ENCODE data around the gene FAM181A.

FAM181A gene
- 0 to 0.13 (median 0) reads per million in 18 experiments for total RNA-seq

GRCh38 chr14:93926873-93927799 lies at the start of gene FAM181A:
Gene FAM181A, plus strand, starts transcription at chr14:93927344. Its CDS starts 942 bp downstream, at chr14:93928286.
- DNase-seq = no peak

DNA sequence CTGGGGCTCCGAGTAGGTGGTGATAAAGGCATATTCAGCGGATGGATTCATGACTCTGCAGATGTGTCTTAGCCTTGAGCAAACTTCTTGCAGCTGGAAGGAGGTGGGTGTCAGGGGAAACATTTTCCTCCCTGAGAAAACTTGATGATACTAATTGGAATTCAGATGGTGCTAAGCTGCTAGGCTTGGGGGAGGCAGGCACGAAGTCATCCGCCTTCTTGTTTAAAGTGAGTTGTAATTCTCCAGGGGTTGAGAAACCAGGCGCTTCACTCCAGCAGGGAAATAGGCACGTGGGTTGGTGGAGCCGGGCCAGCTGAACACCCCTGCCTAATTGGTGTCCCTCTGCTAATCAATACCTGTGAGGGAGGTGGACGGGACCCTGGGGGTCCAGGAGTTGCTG lies 48.9 kb upstream of the FAM181A start:
- DNase-seq = no peak

DNA sequence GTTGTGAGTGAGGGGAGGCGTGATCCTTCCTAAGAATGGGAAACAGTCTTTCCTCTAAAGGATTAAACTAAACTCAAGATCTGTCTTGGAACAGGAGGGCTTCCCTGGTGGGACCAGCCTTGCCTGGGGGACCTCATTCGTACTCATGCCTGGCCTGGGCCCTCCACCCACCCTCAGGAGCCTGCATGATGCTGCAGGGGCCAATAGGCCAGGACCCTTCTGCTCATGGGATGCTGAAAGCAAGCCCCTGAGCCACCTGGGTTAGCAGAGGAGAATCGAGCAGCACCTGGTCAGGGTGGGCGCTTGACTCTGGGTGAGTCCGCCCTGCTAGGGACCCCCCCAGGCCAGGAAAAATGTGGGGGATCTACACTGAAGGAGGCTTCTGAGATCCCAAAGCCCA lies 48.3 kb upstream of the FAM181A start:
- DNase-seq = no peak

GRCh38 chr14:93879362-93879983 lies 47.7 kb upstream of the FAM181A start:
- no peak for DNase-seq

DNA sequence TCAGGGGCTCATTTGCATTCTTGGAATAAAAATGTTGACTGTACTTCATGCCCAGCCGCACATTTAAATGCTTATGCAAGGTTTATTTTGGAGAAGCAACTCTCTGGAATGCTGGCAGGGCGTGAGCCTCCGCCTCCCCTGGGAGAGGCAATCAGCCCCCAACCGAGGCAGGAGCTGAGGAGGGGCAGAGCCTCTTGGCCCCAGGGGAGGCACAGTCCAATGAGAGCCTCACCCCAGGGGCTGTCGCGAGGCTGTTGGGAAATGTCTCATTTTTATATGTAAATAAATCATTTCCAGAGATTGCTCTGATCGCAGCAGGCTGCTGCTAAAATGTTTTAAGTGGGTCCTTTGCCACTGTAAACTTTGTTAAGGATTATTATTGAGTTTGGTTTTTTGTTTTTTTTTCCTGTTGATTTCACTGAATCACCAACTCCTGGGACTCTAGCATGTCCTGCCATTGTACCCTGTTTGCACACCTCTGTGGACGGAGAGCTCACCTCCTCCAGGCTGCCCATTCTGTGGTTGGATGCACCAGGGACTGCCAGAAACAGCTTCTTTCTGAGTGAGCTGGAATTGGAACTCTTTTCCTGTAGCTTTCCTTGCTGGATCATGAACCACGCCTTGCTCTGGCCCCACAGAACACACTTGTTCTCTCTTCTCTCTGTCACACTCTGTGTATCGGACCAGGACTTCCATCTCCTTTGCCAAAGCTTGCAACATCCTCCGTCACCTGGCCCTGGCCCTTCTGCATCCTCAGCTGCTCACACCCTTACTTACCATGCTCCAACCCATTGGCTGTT lies 46.9 kb upstream of the FAM181A start:
- DNase-seq = no peak

GRCh38 chr14:93884950-93885349 lies 42.2 kb upstream of the FAM181A start:
- DNase-seq = no peak

DNA sequence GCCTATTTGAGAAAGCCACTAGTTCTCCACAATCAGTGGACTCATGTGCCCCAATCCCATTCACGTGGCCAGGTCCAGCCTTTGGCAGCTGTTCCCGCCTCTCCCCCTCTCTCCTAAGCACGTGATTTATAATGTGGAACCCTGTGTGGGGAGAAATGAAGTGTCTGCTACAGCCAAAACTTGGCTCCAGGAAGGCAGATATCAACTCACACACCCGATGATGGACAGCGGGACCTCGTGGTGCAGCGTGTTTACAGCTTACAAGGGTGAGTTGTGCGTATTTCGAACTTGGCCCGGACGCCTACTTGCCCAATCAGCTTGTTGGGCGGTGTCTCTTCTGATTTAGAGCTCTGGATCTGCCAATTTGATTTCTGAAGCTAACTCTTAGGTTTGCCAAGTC lies 38.1 kb upstream of the FAM181A start:
- no peak for DNase-seq

GRCh38 chr14:93889739-93890483 lies 37.2 kb upstream of the FAM181A start:
- DNase-seq = no peak

DNA sequence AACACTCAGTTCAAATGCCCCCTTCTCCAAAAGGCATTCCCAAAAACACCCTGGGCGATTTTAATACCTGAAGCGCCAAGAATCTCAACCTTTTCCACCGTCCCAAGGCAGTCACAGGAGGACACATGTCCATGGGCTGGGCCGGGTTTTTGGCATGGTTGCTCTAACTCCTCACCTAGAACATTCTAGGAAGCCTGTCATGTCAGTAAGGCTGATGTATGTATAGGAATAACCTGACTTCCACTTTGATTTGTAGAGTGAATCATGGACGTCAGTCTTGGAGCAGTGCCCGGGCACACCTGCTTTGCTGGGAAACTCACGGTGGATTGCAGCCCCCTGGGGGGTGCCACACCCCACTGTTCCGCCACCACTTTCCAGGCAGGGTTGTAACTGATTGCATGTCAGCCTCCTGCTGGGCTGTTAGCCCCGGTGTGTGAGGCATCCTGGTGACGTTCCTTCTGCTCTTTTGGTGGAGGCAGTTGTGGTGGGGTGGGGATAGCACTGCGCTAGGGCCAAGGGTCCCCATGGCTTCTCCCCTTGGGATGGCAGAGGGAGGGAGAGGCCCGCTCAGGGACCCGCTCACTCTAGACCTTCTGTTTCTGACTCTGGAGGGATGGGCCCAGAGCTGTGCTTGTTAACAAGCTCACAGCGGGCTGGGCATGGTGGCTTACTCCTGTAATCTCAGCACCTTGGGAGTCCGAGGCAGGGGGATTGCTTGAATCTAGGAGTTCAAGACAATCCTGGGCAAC lies 35.2 kb upstream of the FAM181A start:
- DNase-seq = no peak

- DNase-seq = no peak
Observed at GRCh38 chr14:93892505-93892839, 34.7 kb upstream of the FAM181A start.

GRCh38 chr14:93892923-93893558 lies 34.1 kb upstream of the FAM181A start:
- peak; percentile 43 to 60 for DNase-seq

DNA sequence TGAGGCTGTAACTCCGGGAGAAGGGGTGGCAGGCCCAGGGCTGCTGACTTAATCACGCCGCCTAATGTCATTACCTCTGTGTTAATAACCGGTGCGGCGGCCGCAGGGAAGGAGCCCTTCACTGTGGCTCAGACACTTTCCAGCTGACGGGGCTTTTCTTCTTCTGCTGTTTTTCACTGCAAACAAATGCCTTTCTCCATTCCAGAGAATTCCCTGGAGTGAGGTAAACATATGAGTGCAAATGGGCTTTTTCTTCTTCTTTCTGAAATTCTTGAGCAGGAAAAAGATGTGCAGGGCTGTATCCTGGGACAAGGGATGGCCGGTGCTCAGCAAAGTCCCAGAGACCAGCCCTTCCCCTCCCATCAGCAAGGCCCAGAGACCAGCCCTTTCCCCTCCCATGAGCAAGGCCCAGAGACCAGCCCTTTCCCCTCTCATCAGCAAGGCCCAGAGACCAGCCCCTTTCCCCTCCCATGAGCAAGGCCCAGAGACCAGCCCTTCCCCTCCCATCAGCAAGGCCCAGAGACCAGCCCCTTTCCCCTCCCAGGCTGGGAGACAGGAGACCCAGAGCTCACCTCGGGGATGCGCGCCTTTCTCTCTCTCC lies 33.4 kb upstream of the FAM181A start:
- DNase-seq = no peak

- no peak for DNase-seq
Observed at GRCh38 chr14:93895023-93895604, 32.0 kb upstream of the FAM181A start.

- no peak for DNase-seq
Observed at GRCh38 chr14:93897476-93897845, 29.7 kb upstream of the FAM181A start.

- no peak for DNase-seq
Observed at GRCh38 chr14:93898081-93898611, 29.0 kb upstream of the FAM181A start.

- DNase-seq = no peak
Observed at GRCh38 chr14:93898731-93899130, 28.4 kb upstream of the FAM181A start.

DNA sequence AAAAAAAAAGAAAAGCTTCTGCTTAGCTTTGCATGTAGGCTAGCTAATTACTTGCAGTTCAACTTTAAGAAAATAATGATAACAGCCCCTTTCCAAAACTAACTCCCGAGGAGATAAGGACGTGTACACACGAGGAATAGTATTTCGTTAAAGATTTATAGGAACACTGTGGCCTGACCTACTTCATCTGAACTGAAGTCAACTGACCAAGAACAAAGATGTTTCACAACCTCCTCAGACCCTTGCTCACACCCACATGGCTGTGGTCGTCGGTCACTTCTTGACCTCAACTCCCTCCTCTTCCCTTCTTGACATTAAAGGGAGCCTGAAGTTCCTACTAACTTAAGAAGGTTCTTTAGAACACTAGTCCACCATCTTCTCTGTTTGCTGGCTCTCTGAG lies 25.3 kb upstream of the FAM181A start:
- peak; percentile 26 to 58 for DNase-seq

GRCh38 chr14:93902619-93903307 lies 24.4 kb upstream of the FAM181A start:
- DNase-seq = no peak

DNA sequence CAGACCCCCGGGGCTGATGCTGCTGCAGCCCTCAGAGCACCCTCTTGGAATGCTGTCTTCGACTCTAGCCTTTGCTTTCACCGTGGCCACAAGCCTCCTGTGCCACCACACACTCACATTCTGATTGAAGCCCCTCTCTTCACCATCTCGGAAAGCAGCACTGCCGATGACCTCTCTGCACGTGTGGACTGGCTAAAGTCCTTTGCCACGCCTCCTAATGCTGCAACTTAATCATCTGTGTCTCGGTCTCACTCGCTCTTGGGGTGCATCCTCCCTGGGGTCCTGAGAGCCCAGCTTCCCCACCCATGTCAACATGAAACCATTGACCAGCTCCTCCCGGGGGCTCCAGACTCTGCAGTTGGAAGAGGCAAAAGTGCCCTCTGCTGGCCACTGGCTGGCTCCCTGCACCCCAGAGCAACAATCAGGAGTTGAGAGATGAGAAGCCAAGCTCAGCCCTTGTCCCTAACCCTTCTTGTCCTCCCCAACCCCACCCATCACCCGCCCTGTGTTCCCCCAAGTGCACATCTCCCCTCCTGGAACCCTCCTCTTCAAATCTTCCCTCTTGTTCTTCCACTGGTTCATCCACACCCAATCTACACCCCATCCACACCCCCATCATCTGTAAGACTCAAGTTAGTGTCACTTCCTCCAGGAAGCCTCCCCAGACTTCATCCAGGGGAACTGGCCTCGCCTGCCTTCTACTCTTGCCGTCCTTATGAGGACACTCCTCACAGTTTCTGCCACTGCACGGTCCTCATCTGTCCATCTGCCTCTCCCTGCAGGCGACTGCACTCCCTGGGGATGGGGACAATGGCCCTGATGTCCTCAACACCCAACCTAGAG lies 23.6 kb upstream of the FAM181A start:
- DNase-seq = no peak
